ENCODE data around the gene CUTC.

The CUTC gene

DNA sequence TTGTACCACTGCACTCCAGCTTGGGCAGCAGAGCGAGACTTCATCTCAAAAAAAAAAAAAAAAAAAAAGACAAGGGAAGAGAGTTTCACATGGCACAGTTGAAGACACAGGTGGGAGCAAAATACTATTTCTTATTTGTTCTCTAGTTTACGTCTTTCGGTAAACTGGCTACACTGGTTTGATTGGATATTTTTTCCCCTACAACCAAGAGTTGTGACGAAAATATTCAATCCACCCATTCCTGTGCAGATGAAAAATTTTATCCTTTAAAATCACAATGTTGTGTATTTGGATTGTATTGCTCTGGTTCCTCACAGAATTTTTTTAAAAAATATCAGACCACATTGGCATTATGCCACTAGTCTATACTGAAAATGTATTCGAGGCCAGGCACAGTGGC is 35.9 kb downstream of the CUTC start:
- no peak for TF ChIP-seq TAF1 (IDR thresholded peaks at IDR 0.05; ENCODE audit: borderline replicate concordance, insufficient read depth, low read length)
- no peak for TF ChIP-seq POLR2AphosphoS5 (IDR thresholded peaks at IDR 0.05; ENCODE audit: low read depth, low read length)

DNA sequence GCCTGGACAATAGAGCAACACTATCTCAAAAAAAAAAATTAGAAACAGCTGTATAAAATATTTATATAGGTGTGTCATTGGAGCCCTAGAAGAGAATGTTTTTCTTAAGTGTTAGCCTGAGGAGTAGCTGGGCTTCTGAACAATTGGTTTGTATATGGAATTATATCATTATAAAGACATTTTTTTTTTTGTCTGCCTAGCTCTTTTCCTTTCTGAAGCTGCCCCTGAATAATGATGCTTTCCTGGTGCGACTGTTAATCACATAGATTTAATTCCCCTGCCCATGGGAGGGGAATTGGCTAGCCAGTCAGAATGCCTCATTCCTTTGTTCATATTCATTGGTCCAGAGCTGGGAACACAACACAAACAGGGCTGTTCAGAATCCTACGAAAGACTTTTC is 36.5 kb downstream of the CUTC start:
- no peak for TF ChIP-seq POLR2AphosphoS5 (IDR thresholded peaks at IDR 0.05; ENCODE audit: low read depth, low read length)
- TF ChIP-seq FOXP2 (optimal IDR thresholded peaks at IDR 0.05; ENCODE audit: borderline replicate concordance, extremely low read depth, extremely low read length, insufficient read depth), result no peak
- TF ChIP-seq SIN3A (IDR thresholded peaks at IDR 0.05; ENCODE audit: borderline replicate concordance, insufficient read depth, low read length), result no peak

DNA sequence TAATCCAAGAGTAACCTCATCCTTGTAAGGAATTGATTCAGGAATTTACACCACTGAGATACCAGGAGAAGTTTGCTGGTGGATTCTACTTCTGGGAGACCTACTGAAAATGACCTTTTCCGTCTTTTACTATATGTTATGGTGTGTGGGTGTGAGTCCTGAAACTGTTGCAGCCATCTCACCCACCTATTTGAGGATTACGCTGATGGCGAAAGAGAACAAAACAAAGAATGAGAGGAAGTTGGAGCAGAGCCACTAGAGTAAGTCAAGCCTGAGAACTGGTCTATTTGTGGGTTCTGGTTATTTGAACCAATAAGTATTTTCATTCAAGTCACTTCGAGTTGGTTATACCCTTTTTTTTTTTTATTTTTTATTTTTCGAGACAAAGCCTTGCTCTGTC is 37.7 kb downstream of the CUTC start:
- TF ChIP-seq FOXP2 (optimal IDR thresholded peaks at IDR 0.05; ENCODE audit: borderline replicate concordance, extremely low read depth, extremely low read length, insufficient read depth) (no peak), SIN3A (IDR thresholded peaks at IDR 0.05; ENCODE audit: borderline replicate concordance, insufficient read depth, low read length) (no peak)
- TF ChIP-seq, protein P1, sequence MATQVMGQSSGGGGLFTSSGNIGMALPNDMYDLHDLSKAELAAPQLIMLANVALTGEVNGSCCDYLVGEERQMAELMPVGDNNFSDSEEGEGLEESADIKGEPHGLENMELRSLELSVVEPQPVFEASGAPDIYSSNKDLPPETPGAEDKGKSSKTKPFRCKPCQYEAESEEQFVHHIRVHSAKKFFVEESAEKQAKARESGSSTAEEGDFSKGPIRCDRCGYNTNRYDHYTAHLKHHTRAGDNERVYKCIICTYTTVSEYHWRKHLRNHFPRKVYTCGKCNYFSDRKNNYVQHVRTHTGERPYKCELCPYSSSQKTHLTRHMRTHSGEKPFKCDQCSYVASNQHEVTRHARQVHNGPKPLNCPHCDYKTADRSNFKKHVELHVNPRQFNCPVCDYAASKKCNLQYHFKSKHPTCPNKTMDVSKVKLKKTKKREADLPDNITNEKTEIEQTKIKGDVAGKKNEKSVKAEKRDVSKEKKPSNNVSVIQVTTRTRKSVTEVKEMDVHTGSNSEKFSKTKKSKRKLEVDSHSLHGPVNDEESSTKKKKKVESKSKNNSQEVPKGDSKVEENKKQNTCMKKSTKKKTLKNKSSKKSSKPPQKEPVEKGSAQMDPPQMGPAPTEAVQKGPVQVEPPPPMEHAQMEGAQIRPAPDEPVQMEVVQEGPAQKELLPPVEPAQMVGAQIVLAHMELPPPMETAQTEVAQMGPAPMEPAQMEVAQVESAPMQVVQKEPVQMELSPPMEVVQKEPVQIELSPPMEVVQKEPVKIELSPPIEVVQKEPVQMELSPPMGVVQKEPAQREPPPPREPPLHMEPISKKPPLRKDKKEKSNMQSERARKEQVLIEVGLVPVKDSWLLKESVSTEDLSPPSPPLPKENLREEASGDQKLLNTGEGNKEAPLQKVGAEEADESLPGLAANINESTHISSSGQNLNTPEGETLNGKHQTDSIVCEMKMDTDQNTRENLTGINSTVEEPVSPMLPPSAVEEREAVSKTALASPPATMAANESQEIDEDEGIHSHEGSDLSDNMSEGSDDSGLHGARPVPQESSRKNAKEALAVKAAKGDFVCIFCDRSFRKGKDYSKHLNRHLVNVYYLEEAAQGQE (IDR thresholded peaks at IDR 0.05; ENCODE audit: insufficient read depth in 1 of 2, low read depth in 2 of 2, low read length in 2 of 2), result no peak

DNA sequence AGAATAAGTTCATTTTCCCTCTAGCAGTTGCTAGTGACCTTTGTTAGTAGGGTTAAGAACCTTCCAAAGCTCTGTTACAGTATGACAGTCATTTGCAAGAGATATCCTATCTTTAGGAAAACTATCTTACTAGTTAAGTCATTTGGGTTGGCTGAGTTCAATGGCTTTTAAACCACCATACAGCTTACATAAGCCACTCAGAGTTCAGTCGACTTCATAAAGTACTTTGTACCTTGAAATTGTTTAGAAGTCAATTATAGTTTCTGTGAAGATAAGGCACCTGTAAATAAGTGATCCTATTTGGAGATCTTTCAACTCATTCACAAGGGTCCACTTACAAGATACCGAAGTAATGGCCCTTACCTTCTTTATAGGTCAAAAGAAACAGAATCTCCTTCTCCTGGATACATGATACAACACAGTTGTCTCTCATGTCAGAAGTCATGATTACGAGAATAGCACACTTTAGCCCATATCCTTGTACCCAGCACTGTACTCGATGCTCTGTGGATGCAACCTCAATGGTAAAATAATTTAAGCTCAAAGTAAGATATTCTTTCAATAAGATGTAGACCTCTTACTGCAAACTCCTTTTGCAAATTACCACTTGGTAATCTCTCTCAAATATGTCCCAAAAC is 38.5 kb downstream of the CUTC start:
- no peak for TF ChIP-seq TAF1 (IDR thresholded peaks at IDR 0.05; ENCODE audit: borderline replicate concordance, insufficient read depth, low read length)
- no peak for TF ChIP-seq POLR2AphosphoS5 (IDR thresholded peaks at IDR 0.05; ENCODE audit: low read depth, low read length)
- TF ChIP-seq, protein P1 (IDR thresholded peaks at IDR 0.05; ENCODE audit: insufficient read depth in 1 of 2, low read depth in 2 of 2, low read length in 2 of 2), result no peak
- TF ChIP-seq SIN3A (IDR thresholded peaks at IDR 0.05; ENCODE audit: borderline replicate concordance, insufficient read depth, low read length), result no peak
- no peak for TF ChIP-seq FOXP2 (optimal IDR thresholded peaks at IDR 0.05; ENCODE audit: borderline replicate concordance, extremely low read depth, extremely low read length, insufficient read depth)

DNA sequence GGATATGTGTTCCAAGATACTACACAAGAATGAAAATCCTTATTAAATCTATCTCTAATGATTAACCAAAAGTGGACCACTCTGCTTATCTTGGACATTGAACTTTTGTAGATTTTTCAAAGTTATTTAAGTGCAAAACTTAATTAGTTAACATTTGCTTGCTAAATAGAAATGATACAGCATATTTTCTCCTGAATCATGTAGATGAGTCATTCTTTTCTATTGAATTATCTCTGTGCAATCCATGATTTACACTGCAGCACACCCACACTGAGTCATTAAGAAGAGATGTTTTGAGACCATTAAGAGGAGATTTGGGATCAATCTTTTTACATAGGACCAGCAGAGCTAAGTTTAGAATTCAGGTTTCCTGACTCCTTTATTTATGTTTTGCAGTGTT is 43.8 kb downstream of the CUTC start:
- TF ChIP-seq TAF1 (IDR thresholded peaks at IDR 0.05; ENCODE audit: borderline replicate concordance, insufficient read depth, low read length) (0 out of 2 replicates have a peak, but pooled peaks have one; percentile 27), SIN3A (IDR thresholded peaks at IDR 0.05; ENCODE audit: borderline replicate concordance, insufficient read depth, low read length) (no peak)

DNA sequence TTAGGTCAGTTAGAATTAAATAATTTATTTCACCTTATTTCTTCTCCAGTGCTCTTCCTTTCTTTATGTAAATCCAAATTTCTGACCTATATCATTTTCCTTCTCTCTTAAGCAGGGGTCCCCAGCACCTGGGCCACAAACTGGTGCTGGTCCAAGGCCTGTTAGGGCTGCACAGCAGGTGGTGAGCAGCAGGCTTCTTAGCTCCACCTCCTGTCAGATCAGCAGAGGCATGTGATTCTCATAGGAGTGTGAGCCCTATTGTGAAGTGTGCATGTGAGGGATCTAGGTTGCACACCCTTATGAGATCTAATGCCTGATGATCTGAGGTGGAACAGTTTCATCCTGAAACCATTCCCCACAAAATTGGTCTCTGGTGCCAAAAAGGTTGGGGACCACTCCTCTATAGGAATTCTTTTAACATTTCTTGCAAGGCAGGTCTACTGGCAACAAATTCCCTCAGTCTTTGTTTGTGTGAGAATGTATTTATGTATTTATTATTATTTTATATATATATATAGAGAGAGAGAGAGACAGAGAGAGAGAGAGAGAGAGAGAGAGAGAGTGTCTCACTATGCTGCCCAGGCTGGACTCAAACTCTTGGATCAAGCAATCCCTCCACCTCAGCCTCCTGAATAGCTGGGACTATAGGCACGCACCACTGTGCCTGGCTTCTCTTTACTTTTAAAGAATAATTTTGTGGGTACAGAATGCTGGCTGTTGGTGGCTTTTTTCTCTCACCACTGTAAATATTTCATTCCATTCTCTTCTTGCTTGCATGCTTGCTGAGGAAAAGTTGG is 46.1 kb downstream of the CUTC start:
- TF ChIP-seq TAF1 (IDR thresholded peaks at IDR 0.05; ENCODE audit: borderline replicate concordance, insufficient read depth, low read length), result no peak
- TF ChIP-seq, protein P1 (IDR thresholded peaks at IDR 0.05; ENCODE audit: insufficient read depth in 1 of 2, low read depth in 2 of 2, low read length in 2 of 2), result no peak
- no peak for TF ChIP-seq POLR2AphosphoS5 (IDR thresholded peaks at IDR 0.05; ENCODE audit: low read depth, low read length)
- no peak for TF ChIP-seq FOXP2 (optimal IDR thresholded peaks at IDR 0.05; ENCODE audit: borderline replicate concordance, extremely low read depth, extremely low read length, insufficient read depth)
- TF ChIP-seq SIN3A (IDR thresholded peaks at IDR 0.05; ENCODE audit: borderline replicate concordance, insufficient read depth, low read length), result no peak

All from PFSK-1 (cell line).